Neural cell (in vitro differentiated cells): ENCODE data around the gene MEIOB. TPM values are rescaled to one million over a fixed set of nuclear protein-coding genes. Genes with fewer than 3 reads are reported as not detected.

ENCODE experiments used
- H2AFZ ChIP-seq: fragments of 200-600, 300-800 bp; sonication (generic), shearing (Covaris generic); 2 replicates; pipeline ENCODE4 v1.6.0; 2014; ENCODE audit warnings: low read depth, mild to moderate bottlenecking, antibody characterized with exemption, low read length, moderate library complexity
- H3F3A ChIP-seq: fragments of 200-600 bp; shearing (Covaris generic); 2 replicates; pipeline ENCODE4 v1.6.1; 2016; ENCODE audit warnings: mild to moderate bottlenecking, moderate library complexity, mixed read lengths, antibody characterized with exemption, low read length; ENCODE audit not compliant: insufficient read depth, poor library complexity, severe bottlenecking
- H3K27ac ChIP-seq: fragments of 200-600, 300-800 bp; sonication (generic), shearing (Covaris generic); 2 replicates; pipeline ENCODE4 v1.5.1; 2014; ENCODE audit warnings: mild to moderate bottlenecking, low read length, moderate library complexity
- H3K27me3 ChIP-seq: fragments of 300-800, 200-600 bp; sonication (generic), shearing (Covaris generic); 2 replicates; pipeline ENCODE4 v1.6.0; 2014; ENCODE audit warnings: mild to moderate bottlenecking, low read depth, low read length, moderate library complexity; ENCODE audit not compliant: insufficient read depth
- H3K36me3 ChIP-seq: fragments of 300-800, 200-600 bp; sonication (generic), shearing (Covaris generic); 2 replicates; pipeline ENCODE4 v1.5.1; 2014; ENCODE audit warnings: mild to moderate bottlenecking, antibody characterized with exemption, low read length, moderate library complexity; ENCODE audit not compliant: insufficient read depth
- H3K4me2 ChIP-seq: fragments of 300-800, 200-600 bp; sonication (generic), shearing (Covaris generic); 2 replicates; pipeline ENCODE4 v1.6.0; 2014; ENCODE audit warnings: mild to moderate bottlenecking, low read length
- H3K4me3 ChIP-seq: fragments of 300-800, 200-600 bp; sonication (generic), shearing (Covaris generic); 2 replicates; pipeline ENCODE4 v1.5.1; 2014; ENCODE audit warnings: mild to moderate bottlenecking, low read length, moderate library complexity
- H3K79me2 ChIP-seq: fragments of 200-600 bp; shearing (Covaris generic); replicated peaks from 2 replicates; pipeline ENCODE4 v1.6.0; 2014; ENCODE audit warnings: mild to moderate bottlenecking, low read length, moderate library complexity; ENCODE audit not compliant: insufficient read depth
- H3K9ac ChIP-seq: fragments of 300-800, 200-600 bp; sonication (generic), shearing (Covaris generic); 2 replicates; pipeline ENCODE4 v1.6.1; 2016; ENCODE audit warnings: mild to moderate bottlenecking, low read length, mixed read lengths
- H3K9me2 ChIP-seq: fragments of 200-600 bp; shearing (Covaris generic); 2 replicates; pipeline ENCODE4 v1.6.1; 2016; ENCODE audit warnings: mild to moderate bottlenecking, low read length, mixed read lengths; ENCODE audit not compliant: insufficient read depth
- H3K9me3 ChIP-seq: fragments of 200-600, 300-800 bp; sonication (generic), shearing (Covaris generic); 2 replicates; pipeline ENCODE4 v1.6.1; 2016; ENCODE audit warnings: mild to moderate bottlenecking, mixed run types, low read length, moderate library complexity, mixed read lengths
- H4K20me1 ChIP-seq: fragments of 200-600 bp; shearing (Covaris generic); 2 replicates; pipeline ENCODE4 v1.6.1; 2016; ENCODE audit warnings: mild to moderate bottlenecking, mixed run types; ENCODE audit not compliant: insufficient read depth
- CTCF ChIP-seq: fragments of 450-650 bp; IDR thresholded peaks from 2 replicates; pipeline ENCODE4 v1.5.1; 2014; ENCODE audit warnings: antibody characterized with exemption, mild to moderate bottlenecking, moderate library complexity; ENCODE audit not compliant: poor library complexity, severe bottlenecking
- EP300 ChIP-seq: fragments of 450-650 bp; conservative IDR thresholded peaks from 2 replicates; pipeline ENCODE4 v1.6.1; 2014; ENCODE audit warnings: antibody characterized with exemption, mild to moderate bottlenecking, moderate library complexity; ENCODE audit not compliant: poor library complexity, severe bottlenecking
- EZH2 ChIP-seq: fragments of 200-600, 300-800 bp; shearing (Covaris generic), sonication (generic); IDR thresholded peaks from 2 replicates; pipeline ENCODE4 v1.6.1; 2014; ENCODE audit warnings: antibody characterized with exemption, low read length, borderline replicate concordance, mild to moderate bottlenecking; ENCODE audit not compliant: insufficient read depth, poor library complexity, severe bottlenecking
- MXI1 ChIP-seq: fragments of 450-650 bp; conservative IDR thresholded peaks from 2 replicates; pipeline ENCODE4 v1.6.1; 2014; ENCODE audit warnings: antibody characterized with exemption, mild to moderate bottlenecking; ENCODE audit not compliant: poor library complexity, severe bottlenecking
- POLR2AphosphoS5 ChIP-seq: IDR thresholded peaks from 2 replicates; pipeline ENCODE4 v1.6.1; 2012
- RAD21 ChIP-seq: fragments of 450-650 bp; conservative IDR thresholded peaks from 2 replicates; pipeline ENCODE4 v1.6.1; 2014; ENCODE audit warnings: antibody characterized with exemption, mild to moderate bottlenecking, moderate library complexity
- REST ChIP-seq: IDR thresholded peaks from 2 replicates; pipeline ENCODE4 v1.6.1; 2012; ENCODE audit warnings: borderline replicate concordance
- SMC3 ChIP-seq: fragments of 450-650 bp; conservative IDR thresholded peaks from 2 replicates; pipeline ENCODE4 v1.6.1; 2014; ENCODE audit warnings: antibody characterized with exemption, mild to moderate bottlenecking, moderate library complexity; ENCODE audit not compliant: poor library complexity
- TAF1 ChIP-seq: IDR thresholded peaks from 2 replicates; pipeline ENCODE4 v1.6.1; 2012; ENCODE audit warnings: low read depth
- polyA plus RNA-seq: library from polyadenylated mRNA; depleted of rRNA; stranded (reverse); fragments of >200 nt; gene quantifications from 2 replicates; pipeline ENCODE4 v1.2.3, GENCODE V29; 2014

MEIOB gene
- polyA plus RNA-seq, 1 donor from 2014 or later = not detected

GRCh38 chr16:1788095-1788707 lies 83.8 kb downstream of the MEIOB start:
- Histone ChIP-seq H3K9me2 (no peaks in the 10 kb centered on the region), H3K4me3 (no peak overlapping the region), H3K79me2 (peaks cover 16% of the 10 kb centered on the region), H3K9me3 (no peaks in the 10 kb centered on the region), H3K27ac (no peak overlapping the region), H3K36me3 (no peaks in the 10 kb centered on the region), H3K4me2 (no peak overlapping the region), H3K27me3 (no peaks in the 10 kb centered on the region), H2AFZ (no peak overlapping the region), H3F3A (no peaks in the 10 kb centered on the region), H4K20me1 (no peaks in the 10 kb centered on the region), H3K9ac (no peak overlapping the region)
- TF ChIP-seq POLR2AphosphoS5 = no peak
- no peak for TF ChIP-seq CTCF
- no peak for TF ChIP-seq TAF1
- no peak for TF ChIP-seq SMC3

- TF ChIP-seq CTCF = no peak
- TF ChIP-seq POLR2AphosphoS5 = no peak
- no peak for TF ChIP-seq EZH2
- no peak for TF ChIP-seq EP300
- TF ChIP-seq MXI1 = no peak
- TF ChIP-seq SMC3 = no peak
- TF ChIP-seq RAD21 = no peak
- TF ChIP-seq REST = no peak
- TF ChIP-seq TAF1 = no peak
- Histone ChIP-seq H3K4me2 (no peak overlapping the region), H3K27ac (no peak overlapping the region), H3K9me3 (no peaks in the 10 kb centered on the region), H3F3A (no peaks in the 10 kb centered on the region), H3K79me2 (peaks cover 16% of the 10 kb centered on the region), H3K36me3 (no peaks in the 10 kb centered on the region), H2AFZ (no peak overlapping the region), H4K20me1 (no peaks in the 10 kb centered on the region), H3K4me3 (no peak overlapping the region), H3K9ac (no peak overlapping the region), H3K9me2 (no peaks in the 10 kb centered on the region), H3K27me3 (no peaks in the 10 kb centered on the region)
Observed at GRCh38 chr16:1787322-1788094, 84.5 kb downstream of the MEIOB start.
